ENCODE results near the gene C12orf76. TPM values are rescaled to one million over a fixed set of nuclear protein-coding genes. Genes with fewer than 3 reads are reported as not detected.

C12orf76 gene
- total RNA-seq, result 10 to 100 TPM in 2 of 4 donors, 1 to 10 TPM in 2; 7.7 to 21.4 (median 12.4) TPM

DNA sequence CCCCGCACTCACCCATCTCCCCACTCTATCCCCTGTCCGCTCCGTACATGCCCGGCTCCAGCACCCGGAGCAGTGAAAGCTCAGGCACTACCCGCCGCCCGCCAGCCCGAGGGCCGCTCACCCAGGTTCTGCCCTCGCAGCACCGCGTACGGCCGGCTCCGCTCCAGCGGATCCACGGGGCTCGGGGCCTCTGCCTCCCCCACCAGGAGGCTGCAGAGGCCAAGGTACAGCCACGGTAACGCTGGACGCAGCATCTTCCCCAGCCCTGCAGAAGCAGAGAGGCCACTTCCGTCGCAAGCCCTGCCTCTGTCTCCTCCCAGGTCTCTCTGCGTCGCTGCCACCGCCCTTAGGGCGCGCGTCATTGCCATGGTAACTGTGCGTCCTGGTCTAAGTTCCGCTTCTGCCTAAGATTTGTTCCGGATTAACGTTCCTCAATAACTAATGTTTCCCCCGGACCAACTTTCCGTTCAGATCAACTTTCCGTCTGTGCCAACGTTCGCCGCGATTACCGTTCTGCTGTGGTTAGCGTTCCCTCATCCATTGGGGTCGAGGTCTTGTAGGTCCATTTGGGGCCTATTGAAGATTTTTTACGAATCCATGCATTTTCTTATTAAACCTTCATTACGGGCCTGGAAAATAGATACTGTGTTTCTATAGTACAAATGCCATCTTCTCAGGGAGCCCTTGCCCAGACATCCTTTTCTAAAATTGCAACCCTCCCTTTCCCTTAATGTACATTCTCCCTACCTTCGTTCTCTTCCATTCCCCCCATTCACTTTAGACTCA is at the start of gene C12orf76:
C12orf76 (minus strand) TSS at position 281 of the 786 bp plus-strand sequence; CDS start at position 254, 27 bp downstream.
- TF ChIP-seq CTCF (IDR thresholded peaks at IDR 0.05; ENCODE audit: low read depth), result no peak

- TF ChIP-seq CTCF (IDR thresholded peaks at IDR 0.05; ENCODE audit: low read depth), result no peak
Measured at GRCh38 chr12:110093631-110094311, 45.4 kb upstream of the C12orf76 start.

DNA sequence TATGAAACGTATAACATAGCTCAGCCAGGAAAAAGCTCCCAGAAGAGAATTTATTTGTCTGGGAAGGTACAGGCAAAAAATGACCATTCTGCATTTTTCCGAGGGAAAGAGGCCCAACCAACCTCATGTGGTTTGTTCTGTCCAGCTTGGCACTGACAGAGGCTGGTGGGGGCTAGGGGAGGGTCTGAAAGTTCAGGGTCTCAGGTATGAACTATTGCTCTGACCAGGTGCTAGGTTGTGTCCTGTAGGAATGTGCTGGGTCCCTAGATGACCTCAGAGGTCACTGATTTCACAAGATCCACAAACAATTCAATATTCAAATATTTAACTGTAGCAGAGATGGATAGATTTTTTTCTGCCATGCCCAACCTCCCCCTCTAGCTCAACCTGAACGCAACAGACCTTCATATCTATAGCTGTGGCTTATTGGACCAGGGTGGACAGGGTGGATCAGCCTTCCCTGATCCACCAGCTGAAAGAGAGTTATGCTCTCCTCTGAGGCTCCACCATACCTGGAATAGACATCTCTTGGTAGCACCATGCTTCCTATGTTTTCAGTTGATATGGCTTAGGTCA is 42.9 kb upstream of the C12orf76 start:
- no peak for TF ChIP-seq CTCF (IDR thresholded peaks at IDR 0.05; ENCODE audit: low read depth)

DNA sequence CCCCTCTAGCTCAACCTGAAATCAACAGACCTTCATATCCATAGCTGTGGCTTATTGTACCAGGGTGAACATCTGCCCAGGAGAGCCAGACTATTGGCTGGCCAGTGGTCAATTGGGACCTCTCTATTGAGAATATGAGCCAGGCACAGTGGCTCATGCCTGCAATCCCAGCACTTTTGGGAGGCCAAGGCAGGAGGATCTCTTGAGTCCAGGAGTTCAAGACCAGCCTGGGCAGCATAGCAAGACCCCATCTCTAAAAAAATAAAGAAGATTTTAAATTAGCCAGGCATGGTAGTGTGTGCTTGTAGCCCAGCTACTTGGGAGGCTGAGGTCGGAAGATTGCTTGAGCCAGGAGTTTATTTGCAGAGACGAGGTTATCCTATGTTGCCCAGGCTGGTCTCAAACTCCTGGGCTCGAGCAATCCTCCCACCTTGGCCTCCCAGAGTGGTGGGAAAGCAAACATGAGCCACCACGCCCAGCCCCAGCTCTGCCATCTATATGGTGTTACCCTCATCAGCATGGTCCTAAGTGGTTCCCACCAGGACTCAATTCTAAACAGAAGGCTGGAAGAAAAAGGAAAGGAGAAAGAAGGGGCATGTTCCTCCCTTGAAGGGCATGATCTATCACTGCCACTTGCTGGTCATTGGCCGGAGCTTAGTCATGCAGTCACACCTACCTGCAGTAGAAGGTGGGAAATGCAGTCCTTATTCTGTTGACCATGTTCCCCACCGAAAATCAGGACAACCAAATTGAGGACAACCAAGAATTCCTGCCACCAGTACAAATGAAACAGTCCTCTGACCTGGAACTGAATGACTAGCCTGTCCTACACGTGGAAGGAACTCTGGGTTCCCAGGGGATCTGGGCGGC is 42.2 kb upstream of the C12orf76 start:
- TF ChIP-seq CTCF (IDR thresholded peaks at IDR 0.05; ENCODE audit: low read depth), result no peak

DNA sequence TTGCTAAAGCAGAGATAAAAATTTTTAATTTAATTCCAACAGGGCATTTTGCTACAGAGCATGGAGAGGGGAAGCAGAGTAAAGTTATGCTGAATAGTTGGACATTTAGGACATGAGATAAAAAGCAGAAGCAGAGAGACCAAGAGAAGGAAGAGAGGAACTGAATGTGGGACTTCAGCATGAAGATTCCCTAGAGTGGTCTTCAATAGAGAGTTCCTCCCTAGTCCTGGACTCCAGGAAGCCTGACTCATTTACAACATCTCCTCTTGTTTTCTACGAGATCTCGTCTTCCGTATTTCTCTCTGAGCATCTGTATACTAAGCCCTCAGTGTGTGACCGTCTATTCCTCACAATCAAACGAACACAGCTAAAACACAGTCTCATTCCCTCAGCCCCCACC is 40.6 kb upstream of the C12orf76 start:
- no peak for TF ChIP-seq CTCF (IDR thresholded peaks at IDR 0.05; ENCODE audit: low read depth)

- TF ChIP-seq CTCF (IDR thresholded peaks at IDR 0.05; ENCODE audit: low read depth), result no peak
Measured at GRCh38 chr12:110084314-110085015, 36.1 kb upstream of the C12orf76 start.

Measured in subcutaneous adipose tissue (tissue), 4 donors.